Neural progenitor cell (in vitro differentiated cells): Measurements from ENCODE around the gene MAT2B. TPM values are rescaled to one million over a fixed set of nuclear protein-coding genes. Genes with fewer than 3 reads are reported as not detected.

Experiments used
- DNase-seq: peaks from one replicate; pipeline ENCODE4 v3.0.0-alpha.2; 2016; ENCODE audit warnings: low spot score
- H2AFZ ChIP-seq: fragments of 200-600 bp; sonication (generic); replicated peaks from 2 replicates; pipeline ENCODE4 v1.6.1; 2016; ENCODE audit warnings: antibody characterized with exemption
- H3F3A ChIP-seq: fragments of 200-600 bp; sonication (generic); 2 replicates; pipeline ENCODE4 v1.6.1; 2016; ENCODE audit warnings: antibody characterized with exemption, low read depth
- H3K27ac ChIP-seq: fragments of 200-600 bp; sonication (generic); 2 replicates; pipeline ENCODE4 v1.5.1; 2016; ENCODE audit warnings: mild to moderate bottlenecking
- H3K27me3 ChIP-seq: fragments of 200-600 bp; sonication (generic); 2 replicates; pipeline ENCODE4 v1.6.1; 2016; ENCODE audit warnings: mild to moderate bottlenecking, moderate library complexity
- H3K36me3 ChIP-seq: fragments of 200-600 bp; sonication (generic); 2 replicates; pipeline ENCODE4 v1.5.1; 2016
- H3K4me1 ChIP-seq: fragments of 200-600 bp; sonication (generic); 2 replicates; pipeline ENCODE4 v1.6.1; 2016; ENCODE audit warnings: mixed run types
- H3K4me2 ChIP-seq: fragments of 200-600 bp; sonication (generic); 2 replicates; pipeline ENCODE4 v1.6.1; 2016
- H3K4me3 ChIP-seq: fragments of 200-600 bp; sonication (generic); 2 replicates; pipeline ENCODE4 v1.5.1; 2016
- H3K79me2 ChIP-seq: fragments of 200-600 bp; sonication (generic); 2 replicates; pipeline ENCODE4 v1.6.1; 2016; ENCODE audit warnings: low read depth
- H3K9ac ChIP-seq: fragments of 200-600 bp; sonication (generic); 2 replicates; pipeline ENCODE4 v1.6.1; 2016
- H3K9me3 ChIP-seq: fragments of 200-600 bp; sonication (generic); 2 replicates; pipeline ENCODE4 v1.5.1; 2016; ENCODE audit warnings: low read depth
- H4K20me1 ChIP-seq: fragments of 200-600 bp; sonication (generic); 2 replicates; pipeline ENCODE4 v1.6.1; 2016; ENCODE audit warnings: low read depth
- H3K27ac Mint-ChIP-seq: 3 replicates; pipeline ENCODE4 v1.8.0; 2021; ENCODE audit warnings: mixed read lengths
- H3K27me3 Mint-ChIP-seq: 2 replicates; pipeline ENCODE4 v1.8.0; 2022; ENCODE audit warnings: low read depth, mild to moderate bottlenecking, inconsistent platforms, moderate library complexity, mixed read lengths; ENCODE audit not compliant: insufficient read depth
- H3K36me3 Mint-ChIP-seq: 3 replicates; pipeline ENCODE4 v1.8.0; 2021; ENCODE audit warnings: mixed read lengths
- H3K4me1 Mint-ChIP-seq: 3 replicates; pipeline ENCODE4 v1.8.0; 2021; ENCODE audit warnings: mixed read lengths
- H3K4me3 Mint-ChIP-seq: 3 replicates; pipeline ENCODE4 v1.8.0; 2021; ENCODE audit warnings: mild to moderate bottlenecking, moderate library complexity, mixed read lengths
- H3K9me3 Mint-ChIP-seq: 3 replicates; pipeline ENCODE4 v1.8.0; 2020; ENCODE audit warnings: mixed read lengths
- CTCF ChIP-seq: fragments of 200-600 bp; sonication (generic); IDR thresholded peaks from 2 replicates; pipeline ENCODE4 v1.5.1; 2017; ENCODE audit warnings: antibody characterized with exemption, mild to moderate bottlenecking
- EZH2 ChIP-seq: fragments of 200-600 bp; sonication (generic); IDR thresholded peaks from 2 replicates; pipeline ENCODE4 v1.6.1; 2017; ENCODE audit warnings: antibody characterized with exemption, mild to moderate bottlenecking, moderate library complexity
- EZH2phosphoT487 ChIP-seq: fragments of 200-600 bp; sonication (generic); IDR thresholded peaks from 2 replicates; pipeline ENCODE4 v1.6.1; 2017; ENCODE audit warnings: antibody characterized with exemption
- total RNA-seq: library from RNA; depleted of rRNA; stranded (reverse); fragments of >200 nt; gene quantifications from 2 replicates; pipeline ENCODE4 v1.2.3, GENCODE V29; 2015; ENCODE audit warnings: low replicate concordance

The MAT2B gene
- total RNA-seq, 1 donor from 2014 or later, result 69.0 TPM

- Histone ChIP-seq H3F3A (peaks cover 24% of the 10 kb centered on the region), H3K4me2 (peak overlapping the region; percentile 80), H3K27ac (no peak overlapping the region), H3K9ac (no peak overlapping the region), H3K36me3 (no peaks in the 10 kb centered on the region), H2AFZ (peak overlapping the region; percentile 61), H3K79me2 (no peaks in the 10 kb centered on the region), H3K4me3 (peak overlapping the region; percentile 50), H3K4me1 (peaks cover 36% of the 10 kb centered on the region), H3K27me3 (peaks cover 48% of the 10 kb centered on the region), H3K9me3 (no peaks in the 10 kb centered on the region), H4K20me1 (no peaks in the 10 kb centered on the region)
- peak; percentile 60 for DNase-seq
- Mint-ChIP-seq H3K4me3 (peak overlapping the region; percentile 81), H3K27me3 (peaks cover 8% of the 10 kb centered on the region), H3K36me3 (no peaks in the 10 kb centered on the region), H3K4me1 (peaks cover 38% of the 10 kb centered on the region), H3K27ac (no peak overlapping the region), H3K9me3 (no peaks in the 10 kb centered on the region)
- TF ChIP-seq EZH2, result no peak
- no peak for TF ChIP-seq CTCF
Measured at GRCh38 chr5:163565492-163565891, 60.1 kb downstream of the MAT2B start.

- Histone ChIP-seq H4K20me1 (no peaks in the 10 kb centered on the region), H3K4me3 (peak overlapping the region; percentile 50), H3K79me2 (no peaks in the 10 kb centered on the region), H3K27me3 (peaks cover 48% of the 10 kb centered on the region), H3F3A (peaks cover 24% of the 10 kb centered on the region), H2AFZ (peak overlapping the region; percentile 61), H3K9me3 (no peaks in the 10 kb centered on the region), H3K36me3 (no peaks in the 10 kb centered on the region), H3K27ac (no peak overlapping the region), H3K4me1 (peaks cover 36% of the 10 kb centered on the region), H3K9ac (no peak overlapping the region), H3K4me2 (peak overlapping the region; percentile 80)
- DNase-seq, result peak; percentile 65
- TF ChIP-seq EZH2phosphoT487, result no peak
- TF ChIP-seq CTCF, result no peak
- TF ChIP-seq EZH2, result no peak
- peaks cover 8% of the 10 kb centered on the region for H3K27me3 Mint-ChIP-seq
- H3K4me1 Mint-ChIP-seq, result peaks cover 38% of the 10 kb centered on the region
- no peaks in the 10 kb centered on the region for H3K9me3 Mint-ChIP-seq
- H3K4me3 Mint-ChIP-seq, result peak overlapping the region; percentile 81
- no peak overlapping the region for H3K27ac Mint-ChIP-seq
- H3K36me3 Mint-ChIP-seq, result no peaks in the 10 kb centered on the region
Measured at GRCh38 chr5:163565931-163566608, 60.7 kb downstream of the MAT2B start.

DNA sequence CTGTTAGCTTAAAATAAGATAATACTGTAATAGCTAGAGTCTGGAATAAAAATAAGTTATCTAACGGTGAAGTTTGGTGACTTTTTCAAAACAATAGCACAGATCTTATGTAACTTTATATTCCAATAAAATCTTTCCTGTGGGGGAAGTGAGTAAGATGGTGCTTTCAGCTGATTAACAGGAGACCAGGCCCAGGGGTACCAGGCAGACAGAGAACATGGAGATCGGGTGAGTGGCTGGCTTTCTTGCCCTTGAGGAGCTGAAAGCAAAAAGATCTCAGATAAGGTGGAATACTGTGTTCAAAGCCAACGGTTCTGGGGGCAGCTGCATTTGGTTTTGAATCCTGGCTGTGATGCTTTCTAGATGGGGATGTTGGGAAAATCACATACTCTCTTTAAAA lies 61.3 kb downstream of the MAT2B start:
- H3K4me3 Mint-ChIP-seq, result peak overlapping the region; percentile 81
- Histone ChIP-seq H3K4me1 (peaks cover 36% of the 10 kb centered on the region), H3F3A (peaks cover 24% of the 10 kb centered on the region), H2AFZ (no peak overlapping the region), H3K27me3 (peaks cover 48% of the 10 kb centered on the region), H3K9ac (no peak overlapping the region), H3K27ac (no peak overlapping the region), H3K9me3 (no peaks in the 10 kb centered on the region), H3K4me2 (peak overlapping the region; percentile 80), H3K4me3 (peak overlapping the region; percentile 50), H3K79me2 (no peaks in the 10 kb centered on the region), H3K36me3 (no peaks in the 10 kb centered on the region), H4K20me1 (no peaks in the 10 kb centered on the region)
- H3K9me3 Mint-ChIP-seq, result no peaks in the 10 kb centered on the region
- no peak overlapping the region for H3K27ac Mint-ChIP-seq
- H3K36me3 Mint-ChIP-seq, result no peaks in the 10 kb centered on the region
- DNase-seq, result no peak
- peaks cover 8% of the 10 kb centered on the region for H3K27me3 Mint-ChIP-seq
- H3K4me1 Mint-ChIP-seq, result peaks cover 38% of the 10 kb centered on the region
- TF ChIP-seq EZH2phosphoT487 (no peak), EZH2 (no peak), CTCF (no peak)
